GM18499 (cell line): ENCODE measurements around the gene CITED2.
"Not testable (repeated sequence)": the region's sequence is repeated elsewhere in the genome, so short reads cannot be mapped to it uniquely, and the experiment has no call there.

ENCODE experiments used
- ATAC-seq: cut with Tn5 transposase; IDR thresholded peaks from one replicate; pipeline ENCODE4 v1.9.1; 2021; ENCODE audit warnings: moderate number of reproducible peaks; ENCODE audit not compliant: insufficient read depth, unreplicated experiment

Gene CITED2

GRCh38 chr6:139368661-139369060 lies 5.8 kb downstream of the CITED2 start:
- no peak for ATAC-seq

GRCh38 chr6:139367810-139368351 lies 6.6 kb downstream of the CITED2 start:
- no peak for ATAC-seq

- ATAC-seq: no peak
These were observed 9.5 kb downstream of the CITED2 start for GRCh38 chr6:139364982-139365379.

GRCh38 chr6:139364302-139364981 lies 10.0 kb downstream of the CITED2 start:
- ATAC-seq: no peak

GRCh38 chr6:139363797-139364196 lies 10.7 kb downstream of the CITED2 start:
- ATAC-seq: not testable (repeated sequence)

- not testable (repeated sequence) for ATAC-seq
These were observed 11.3 kb downstream of the CITED2 start for GRCh38 chr6:139363123-139363522.

GRCh38 chr6:139361211-139361610 lies 13.2 kb downstream of the CITED2 start:
- ATAC-seq: no peak

- ATAC-seq: no peak
These were observed 17.5 kb downstream of the CITED2 start for GRCh38 chr6:139356924-139357323.

- no peak for ATAC-seq
These were observed 18.5 kb downstream of the CITED2 start for GRCh38 chr6:139355777-139356445.

GRCh38 chr6:139355172-139355571 lies 19.3 kb downstream of the CITED2 start:
- no peak for ATAC-seq

GRCh38 chr6:139354189-139354588 lies 20.3 kb downstream of the CITED2 start:
- no peak for ATAC-seq

- ATAC-seq: no peak
These were observed 24.9 kb downstream of the CITED2 start for GRCh38 chr6:139349464-139350020.

GRCh38 chr6:139346392-139346791 lies 28.1 kb downstream of the CITED2 start:
- ATAC-seq: no peak

GRCh38 chr6:139344186-139344963 lies 30.1 kb downstream of the CITED2 start:
- ATAC-seq: no peak

- ATAC-seq: no peak
These were observed 31.2 kb downstream of the CITED2 start for GRCh38 chr6:139343052-139343750.

- ATAC-seq: no peak
These were observed 33.4 kb downstream of the CITED2 start for GRCh38 chr6:139341060-139341459.

- no peak for ATAC-seq
These were observed 35.7 kb downstream of the CITED2 start for GRCh38 chr6:139338795-139339194.

- ATAC-seq: no peak
These were observed 36.6 kb downstream of the CITED2 start for GRCh38 chr6:139337830-139338229.

- no peak for ATAC-seq
These were observed 37.4 kb downstream of the CITED2 start for GRCh38 chr6:139337001-139337400.

GRCh38 chr6:139336488-139336887 lies 38.0 kb downstream of the CITED2 start:
- ATAC-seq: no peak
